ENCODE data around the gene ROBO2.

ROBO2 gene

GRCh38 chr3:77096145-77096544 is 56.2 kb downstream of the ROBO2 start:
- H3K27ac ChIP-seq (ENCODE audit: insufficient read depth, low read length, poor library complexity, severe bottlenecking), result no peak overlapping the region
- H3K36me3 ChIP-seq (ENCODE audit: control insufficient read depth, insufficient read depth, low read length), result no peaks in the 10 kb centered on the region
- H3K9me3 ChIP-seq (ENCODE audit: control insufficient read depth, low read length), result no peaks in the 10 kb centered on the region
- no peaks in the 10 kb centered on the region for H3K4me1 ChIP-seq (ENCODE audit: control insufficient read depth, insufficient read depth, low read length, poor library complexity, severe bottlenecking)
- no peak overlapping the region for H3K4me3 ChIP-seq (ENCODE audit: insufficient read depth, low read depth, low read length, poor library complexity, severe bottlenecking)
- no peak for DNase-seq
- no peaks in the 10 kb centered on the region for H3K27me3 ChIP-seq (replicated peaks; ENCODE audit: control insufficient read depth, insufficient read depth, low read length, poor library complexity, severe bottlenecking)

DNA sequence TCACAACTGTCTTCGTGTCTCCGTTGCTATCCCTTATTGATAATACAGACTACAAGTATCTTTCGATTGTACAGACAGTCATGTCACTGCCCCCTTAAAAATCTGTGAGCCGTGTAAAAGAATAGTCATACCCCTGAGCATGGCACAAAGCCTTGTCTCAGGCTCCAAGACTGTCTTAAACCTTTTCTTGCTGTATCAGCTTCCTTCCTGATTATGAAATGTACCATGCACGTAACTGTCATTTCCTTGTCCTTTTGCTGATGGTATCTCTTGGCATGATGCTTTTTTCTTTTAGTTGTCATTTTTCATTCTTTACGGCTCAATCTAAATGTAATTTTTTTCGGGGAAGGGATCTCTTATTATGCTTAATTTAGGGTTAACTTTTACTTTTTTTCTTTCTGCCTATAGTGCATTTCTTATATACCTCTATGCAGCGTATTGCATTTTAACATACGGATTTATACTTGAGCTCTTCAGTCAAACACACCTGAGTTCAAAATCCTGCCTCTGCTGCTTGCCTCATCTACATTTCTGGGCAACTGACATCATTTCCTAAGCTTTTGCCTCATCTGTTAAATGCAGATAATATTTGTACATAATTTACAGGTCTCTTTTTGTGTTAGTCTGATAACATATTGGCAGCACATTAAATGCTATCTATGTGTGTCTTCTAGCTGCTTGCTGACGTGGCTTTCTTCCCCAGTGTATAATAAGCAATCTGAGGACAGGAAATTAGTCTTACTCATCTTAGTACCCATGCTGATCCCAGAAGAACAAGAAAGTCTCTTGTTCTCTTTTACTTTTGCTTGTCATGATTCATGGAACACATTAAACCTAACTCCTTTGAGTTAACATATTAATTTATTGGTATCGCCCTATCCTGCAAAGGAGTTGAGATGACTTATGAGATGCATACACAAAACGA is 57.3 kb downstream of the ROBO2 start:
- Histone ChIP-seq H3K4me1 (ENCODE audit: control insufficient read depth, insufficient read depth, low read length, poor library complexity, severe bottlenecking) (no peaks in the 10 kb centered on the region), H3K27me3 (replicated peaks; ENCODE audit: control insufficient read depth, insufficient read depth, low read length, poor library complexity, severe bottlenecking) (no peaks in the 10 kb centered on the region), H3K36me3 (ENCODE audit: control insufficient read depth, insufficient read depth, low read length) (no peaks in the 10 kb centered on the region), H3K27ac (ENCODE audit: insufficient read depth, low read length, poor library complexity, severe bottlenecking) (no peak overlapping the region), H3K9me3 (ENCODE audit: control insufficient read depth, low read length) (no peaks in the 10 kb centered on the region), H3K4me3 (ENCODE audit: insufficient read depth, low read depth, low read length, poor library complexity, severe bottlenecking) (no peak overlapping the region)
- DNase-seq, result no peak

- Histone ChIP-seq H3K27me3 (replicated peaks; ENCODE audit: control insufficient read depth, insufficient read depth, low read length, poor library complexity, severe bottlenecking) (no peaks in the 10 kb centered on the region), H3K9me3 (ENCODE audit: control insufficient read depth, low read length) (no peaks in the 10 kb centered on the region), H3K27ac (ENCODE audit: insufficient read depth, low read length, poor library complexity, severe bottlenecking) (no peak overlapping the region), H3K4me3 (ENCODE audit: insufficient read depth, low read depth, low read length, poor library complexity, severe bottlenecking) (no peak overlapping the region), H3K4me1 (ENCODE audit: control insufficient read depth, insufficient read depth, low read length, poor library complexity, severe bottlenecking) (no peaks in the 10 kb centered on the region), H3K36me3 (ENCODE audit: control insufficient read depth, insufficient read depth, low read length) (no peaks in the 10 kb centered on the region)
- DNase-seq, result no peak
Observed at GRCh38 chr3:77102951-77103769, 63.3 kb downstream of the ROBO2 start.

GRCh38 chr3:77122652-77123051 is 82.8 kb downstream of the ROBO2 start:
- Histone ChIP-seq H3K27me3 (replicated peaks; ENCODE audit: control insufficient read depth, insufficient read depth, low read length, poor library complexity, severe bottlenecking) (no peaks in the 10 kb centered on the region), H3K27ac (ENCODE audit: insufficient read depth, low read length, poor library complexity, severe bottlenecking) (no peak overlapping the region), H3K4me3 (ENCODE audit: insufficient read depth, low read depth, low read length, poor library complexity, severe bottlenecking) (no peak overlapping the region), H3K4me1 (ENCODE audit: control insufficient read depth, insufficient read depth, low read length, poor library complexity, severe bottlenecking) (no peaks in the 10 kb centered on the region), H3K9me3 (ENCODE audit: control insufficient read depth, low read length) (no peaks in the 10 kb centered on the region), H3K36me3 (ENCODE audit: control insufficient read depth, insufficient read depth, low read length) (no peaks in the 10 kb centered on the region)
- DNase-seq, result no peak

- no peak overlapping the region for H3K27ac ChIP-seq (ENCODE audit: insufficient read depth, low read length, poor library complexity, severe bottlenecking)
- no peak overlapping the region for H3K4me3 ChIP-seq (ENCODE audit: insufficient read depth, low read depth, low read length, poor library complexity, severe bottlenecking)
- no peaks in the 10 kb centered on the region for H3K27me3 ChIP-seq (replicated peaks; ENCODE audit: control insufficient read depth, insufficient read depth, low read length, poor library complexity, severe bottlenecking)
- no peak for DNase-seq
- no peaks in the 10 kb centered on the region for H3K4me1 ChIP-seq (ENCODE audit: control insufficient read depth, insufficient read depth, low read length, poor library complexity, severe bottlenecking)
- no peaks in the 10 kb centered on the region for H3K36me3 ChIP-seq (ENCODE audit: control insufficient read depth, insufficient read depth, low read length)
- H3K9me3 ChIP-seq (ENCODE audit: control insufficient read depth, low read length), result no peaks in the 10 kb centered on the region
Observed at GRCh38 chr3:77125966-77126365, 86.1 kb downstream of the ROBO2 start.

DNA sequence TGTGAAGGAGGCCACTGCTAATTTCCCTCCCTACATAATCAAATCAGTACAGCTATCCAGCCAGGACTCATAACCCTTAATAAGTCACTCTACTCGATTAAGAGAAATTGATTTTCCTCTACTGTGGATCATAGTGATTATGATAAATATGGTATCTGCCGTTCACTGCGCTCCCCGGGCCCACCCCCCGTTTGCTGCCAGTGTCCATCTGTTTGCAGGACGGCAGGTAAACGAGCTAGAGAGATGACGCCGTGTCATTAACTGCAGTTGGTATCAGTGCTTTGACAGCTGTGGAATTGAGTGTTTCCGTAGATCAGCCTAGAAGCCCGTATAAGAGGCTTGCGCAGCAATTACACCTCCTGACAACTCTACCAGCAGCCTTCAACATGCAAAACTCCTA is 94.9 kb downstream of the ROBO2 start:
- DNase-seq, result no peak
- no peaks in the 10 kb centered on the region for H3K36me3 ChIP-seq (ENCODE audit: control insufficient read depth, insufficient read depth, low read length)
- H3K27me3 ChIP-seq (replicated peaks; ENCODE audit: control insufficient read depth, insufficient read depth, low read length, poor library complexity, severe bottlenecking), result no peaks in the 10 kb centered on the region
- no peak overlapping the region for H3K27ac ChIP-seq (ENCODE audit: insufficient read depth, low read length, poor library complexity, severe bottlenecking)
- H3K4me1 ChIP-seq (ENCODE audit: control insufficient read depth, insufficient read depth, low read length, poor library complexity, severe bottlenecking), result no peaks in the 10 kb centered on the region
- H3K4me3 ChIP-seq (ENCODE audit: insufficient read depth, low read depth, low read length, poor library complexity, severe bottlenecking), result no peak overlapping the region
- H3K9me3 ChIP-seq (ENCODE audit: control insufficient read depth, low read length), result no peaks in the 10 kb centered on the region

GRCh38 chr3:77137559-77137958 is 97.7 kb downstream of the ROBO2 start:
- Histone ChIP-seq H3K27me3 (replicated peaks; ENCODE audit: control insufficient read depth, insufficient read depth, low read length, poor library complexity, severe bottlenecking) (no peaks in the 10 kb centered on the region), H3K36me3 (ENCODE audit: control insufficient read depth, insufficient read depth, low read length) (no peaks in the 10 kb centered on the region), H3K4me1 (ENCODE audit: control insufficient read depth, insufficient read depth, low read length, poor library complexity, severe bottlenecking) (no peaks in the 10 kb centered on the region), H3K4me3 (ENCODE audit: insufficient read depth, low read depth, low read length, poor library complexity, severe bottlenecking) (no peak overlapping the region), H3K27ac (ENCODE audit: insufficient read depth, low read length, poor library complexity, severe bottlenecking) (no peak overlapping the region), H3K9me3 (ENCODE audit: control insufficient read depth, low read length) (no peaks in the 10 kb centered on the region)
- no peak for DNase-seq

- no peaks in the 10 kb centered on the region for H3K27me3 ChIP-seq (replicated peaks; ENCODE audit: control insufficient read depth, insufficient read depth, low read length, poor library complexity, severe bottlenecking)
- H3K36me3 ChIP-seq (ENCODE audit: control insufficient read depth, insufficient read depth, low read length), result no peaks in the 10 kb centered on the region
- no peaks in the 10 kb centered on the region for H3K9me3 ChIP-seq (ENCODE audit: control insufficient read depth, low read length)
- no peak for DNase-seq
- H3K4me1 ChIP-seq (ENCODE audit: control insufficient read depth, insufficient read depth, low read length, poor library complexity, severe bottlenecking), result no peaks in the 10 kb centered on the region
- H3K4me3 ChIP-seq (ENCODE audit: insufficient read depth, low read depth, low read length, poor library complexity, severe bottlenecking), result no peak overlapping the region
- H3K27ac ChIP-seq (ENCODE audit: insufficient read depth, low read length, poor library complexity, severe bottlenecking), result no peak overlapping the region
Observed at GRCh38 chr3:77139624-77140023, 99.7 kb downstream of the ROBO2 start.

GRCh38 chr3:77141423-77141822 is 101.5 kb downstream of the ROBO2 start:
- no peak overlapping the region for H3K4me3 ChIP-seq (ENCODE audit: insufficient read depth, low read depth, low read length, poor library complexity, severe bottlenecking)
- H3K27ac ChIP-seq (ENCODE audit: insufficient read depth, low read length, poor library complexity, severe bottlenecking), result no peak overlapping the region
- no peaks in the 10 kb centered on the region for H3K27me3 ChIP-seq (replicated peaks; ENCODE audit: control insufficient read depth, insufficient read depth, low read length, poor library complexity, severe bottlenecking)
- H3K4me1 ChIP-seq (ENCODE audit: control insufficient read depth, insufficient read depth, low read length, poor library complexity, severe bottlenecking), result no peaks in the 10 kb centered on the region
- DNase-seq, result no peak
- no peaks in the 10 kb centered on the region for H3K36me3 ChIP-seq (ENCODE audit: control insufficient read depth, insufficient read depth, low read length)
- H3K9me3 ChIP-seq (ENCODE audit: control insufficient read depth, low read length), result no peaks in the 10 kb centered on the region

- Histone ChIP-seq H3K4me3 (ENCODE audit: insufficient read depth, low read depth, low read length, poor library complexity, severe bottlenecking) (no peak overlapping the region), H3K4me1 (ENCODE audit: control insufficient read depth, insufficient read depth, low read length, poor library complexity, severe bottlenecking) (no peaks in the 10 kb centered on the region), H3K27ac (ENCODE audit: insufficient read depth, low read length, poor library complexity, severe bottlenecking) (no peak overlapping the region), H3K27me3 (replicated peaks; ENCODE audit: control insufficient read depth, insufficient read depth, low read length, poor library complexity, severe bottlenecking) (no peaks in the 10 kb centered on the region), H3K9me3 (ENCODE audit: control insufficient read depth, low read length) (no peaks in the 10 kb centered on the region), H3K36me3 (ENCODE audit: control insufficient read depth, insufficient read depth, low read length) (no peaks in the 10 kb centered on the region)
- no peak for DNase-seq
Observed at GRCh38 chr3:77142578-77142977, 102.7 kb downstream of the ROBO2 start.
